IPS DF 19.7 (cell line): ENCODE data around the gene NAA15.
"Not testable (repeated sequence)": the region's sequence is repeated elsewhere in the genome, so short reads cannot be mapped to it uniquely, and the experiment has no call there.

Experiments
- DNase-seq: peaks from one replicate; pipeline ENCODE4 v3.0.0-alpha.2; 2013; ENCODE audit warnings: low read depth, low spot score

Gene NAA15

DNA sequence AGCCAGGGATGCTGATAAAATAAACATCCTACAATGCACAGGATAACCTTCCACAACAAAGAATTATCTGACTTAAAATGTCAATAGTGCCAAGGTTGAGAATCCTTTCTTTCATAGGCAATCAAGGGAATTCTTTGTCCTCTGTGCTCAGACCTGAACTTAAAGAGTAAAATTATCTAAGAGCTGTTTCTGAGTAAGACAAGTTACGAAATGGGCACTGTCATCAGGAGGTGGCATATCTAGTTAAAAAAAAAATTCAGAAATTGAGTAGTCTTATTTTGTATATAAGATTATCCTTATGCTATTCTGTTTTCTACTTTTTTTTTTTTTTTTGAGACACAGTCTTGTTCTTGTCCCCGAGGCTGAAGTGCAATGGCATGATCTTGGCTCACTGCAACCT is 149.3 kb downstream of the NAA15 start:
- DNase-seq = no peak

DNA sequence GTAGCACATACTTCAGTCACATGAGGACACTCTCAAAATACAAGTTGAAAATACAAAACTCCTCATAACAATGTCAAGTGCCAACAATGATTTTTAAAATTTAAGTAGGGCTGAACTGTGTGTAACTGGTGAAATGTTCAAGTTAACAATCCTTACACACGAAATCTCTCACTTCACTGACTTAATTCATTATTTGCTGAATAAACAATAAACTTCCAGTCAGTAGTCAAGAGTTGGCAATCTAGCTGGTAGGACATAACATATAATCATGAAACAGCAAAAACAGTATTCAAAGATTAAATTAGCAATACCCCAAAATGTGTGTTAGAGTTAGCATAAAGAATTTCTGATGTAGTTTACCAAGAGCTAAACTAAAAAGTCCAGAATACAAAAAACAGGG is 150.7 kb downstream of the NAA15 start:
- no peak for DNase-seq

DNA sequence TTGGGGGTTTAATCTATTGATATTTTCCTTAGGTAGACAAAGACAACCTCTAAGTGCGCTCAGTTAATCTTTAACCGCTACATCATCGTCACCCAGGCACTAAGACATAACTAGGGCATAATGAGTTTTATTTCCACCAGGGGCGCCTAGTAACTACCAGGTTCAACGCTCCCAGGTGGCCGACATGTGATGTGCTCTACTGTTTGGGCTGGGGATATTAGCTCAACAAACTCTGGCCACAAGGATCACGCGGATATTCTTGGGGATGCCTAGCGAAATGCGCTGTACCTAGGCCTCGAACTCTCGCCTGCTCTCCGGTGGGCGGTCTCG is 151.7 kb downstream of the NAA15 start:
- peak; percentile 40 for DNase-seq

DNA sequence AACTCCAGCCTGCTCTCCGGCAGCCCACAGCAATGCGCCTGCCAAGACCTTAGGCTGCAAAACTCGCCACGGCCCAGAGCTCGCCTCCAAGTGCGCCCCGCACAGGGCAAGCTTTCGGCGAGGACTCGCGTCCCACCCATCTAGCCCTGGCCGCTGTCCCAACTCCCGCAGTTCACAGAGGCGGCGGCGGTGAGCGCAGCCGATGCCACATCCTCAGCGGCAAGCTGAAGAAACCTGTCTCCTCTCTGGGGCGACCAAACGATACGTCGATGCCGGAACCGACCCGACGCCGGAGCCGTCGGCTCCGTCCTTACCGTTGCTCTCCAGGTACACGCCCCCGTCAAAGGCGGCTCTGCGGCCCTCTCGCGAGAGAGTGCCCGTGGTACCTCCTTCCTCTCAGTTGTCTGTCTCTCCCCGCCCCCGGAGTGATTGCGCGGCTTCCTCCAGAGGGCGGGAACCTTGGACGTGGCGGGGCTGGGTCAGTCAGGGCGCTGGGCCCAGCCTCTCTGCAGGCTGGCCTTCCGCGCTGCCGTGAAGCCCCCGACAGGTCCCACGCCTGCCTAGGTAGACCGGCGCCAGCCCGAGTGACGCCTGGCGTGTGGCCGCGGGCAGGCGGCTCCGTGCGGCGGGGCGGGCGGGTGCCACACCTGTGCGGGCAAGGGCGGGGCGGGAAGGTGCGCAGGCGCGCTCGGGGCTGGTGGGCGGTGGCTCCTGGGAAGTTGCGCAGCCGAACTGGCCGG is 152.2 kb downstream of the NAA15 start:
- peak; percentile 81 for DNase-seq

DNA sequence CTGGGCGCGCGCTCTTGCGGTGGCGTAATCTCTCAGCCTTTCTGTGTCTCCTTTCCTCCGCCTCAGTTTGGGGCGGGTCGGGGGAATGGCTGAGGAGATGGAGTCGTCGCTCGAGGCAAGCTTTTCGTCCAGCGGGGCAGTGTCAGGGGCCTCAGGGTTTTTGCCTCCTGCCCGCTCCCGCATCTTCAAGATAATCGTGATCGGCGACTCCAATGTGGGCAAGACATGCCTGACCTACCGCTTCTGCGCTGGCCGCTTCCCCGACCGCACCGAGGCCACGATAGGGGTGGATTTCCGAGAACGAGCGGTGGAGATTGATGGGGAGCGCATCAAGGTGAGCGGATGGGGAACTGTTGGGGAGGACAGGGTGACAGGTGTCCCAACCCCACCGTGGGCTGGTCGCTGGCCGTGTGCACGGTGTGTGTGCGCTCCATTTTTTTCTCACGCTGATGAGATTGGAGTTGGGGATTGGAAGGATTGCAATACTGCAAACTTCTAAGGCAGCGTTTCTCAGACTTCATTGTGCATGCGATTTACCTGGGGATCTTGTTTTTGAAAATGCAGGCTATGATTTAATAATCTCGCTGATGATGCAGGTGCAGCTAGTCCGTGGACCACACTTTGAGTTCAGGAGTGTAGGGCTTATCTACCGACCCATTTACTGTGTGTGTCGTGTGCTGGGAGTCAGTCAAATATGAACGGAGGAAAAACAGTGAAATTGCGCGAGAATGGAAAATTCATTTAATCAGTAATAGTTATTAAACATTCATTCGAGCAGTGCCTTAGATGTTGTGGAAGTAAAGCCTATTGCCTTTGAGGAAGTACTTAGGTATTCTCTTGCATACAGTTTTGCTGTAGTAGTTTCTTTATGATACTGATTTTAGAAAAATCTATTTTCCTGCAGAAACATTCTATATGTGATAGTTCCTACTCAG is 153.1 kb downstream of the NAA15 start, which contains the start of gene RAB33B:
TSS of gene RAB33B (plus strand) at position 11 of the 935 bp plus-strand sequence. CDS start at position 86, 75 bp downstream.
- peak; percentile 47 for DNase-seq

DNA sequence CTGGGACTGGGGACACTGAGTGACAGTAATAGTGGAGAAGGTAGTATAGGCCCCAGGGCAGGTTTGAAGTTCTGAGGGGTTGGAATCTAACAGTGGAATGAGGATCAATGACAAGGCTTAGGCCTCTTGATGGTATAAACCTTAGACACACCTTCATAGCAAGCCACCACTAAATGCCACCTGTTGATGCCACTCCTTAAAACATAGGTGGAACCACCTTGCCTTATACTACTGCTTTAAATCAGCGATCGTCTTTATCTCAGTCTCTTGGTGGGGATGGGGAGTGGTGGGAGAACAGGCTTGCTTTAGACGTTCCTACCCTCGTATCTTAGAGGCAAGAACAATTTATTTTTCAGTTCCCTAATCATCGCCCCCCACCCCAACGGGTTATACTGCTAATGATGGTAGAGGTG is 153.8 kb downstream of the NAA15 start:
- DNase-seq = no peak

DNA sequence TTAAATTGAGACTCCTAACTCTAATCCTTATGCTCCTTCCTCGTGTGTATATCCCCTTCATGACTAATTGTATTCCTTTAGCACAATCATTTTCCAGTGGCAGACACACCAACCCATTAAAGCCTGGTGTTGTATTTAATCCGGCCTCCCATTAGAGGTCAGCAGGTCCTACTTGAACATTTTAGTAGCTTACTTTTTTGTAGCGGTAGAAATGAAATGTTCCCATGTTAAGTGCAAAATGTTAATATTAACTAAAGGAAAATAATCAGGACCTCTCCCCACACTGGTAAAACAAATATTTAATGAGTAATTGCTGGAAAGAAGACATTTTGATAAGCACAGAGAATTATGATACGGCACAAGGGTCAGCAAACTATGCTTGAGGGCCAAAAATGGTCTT is 156.0 kb downstream of the NAA15 start:
- no peak for DNase-seq

DNA sequence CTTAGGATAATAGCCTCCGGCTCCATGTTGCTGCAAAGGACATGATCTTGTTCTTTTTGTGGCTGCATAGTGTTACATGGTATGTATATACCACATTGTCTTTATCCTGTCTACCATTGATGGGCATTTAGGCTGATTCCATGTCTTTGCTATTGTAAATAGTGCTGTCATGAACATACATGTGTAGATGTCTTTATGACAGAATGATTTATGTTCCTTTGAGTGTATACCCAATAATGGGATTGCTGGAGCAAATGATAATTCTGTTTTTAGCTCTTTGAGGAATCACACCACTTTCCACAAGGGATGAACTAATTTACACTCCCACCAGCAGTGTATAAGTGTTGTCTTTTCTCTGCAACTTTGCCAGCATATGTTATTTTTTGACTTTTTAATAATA is 157.2 kb downstream of the NAA15 start:
- no peak for DNase-seq

DNA sequence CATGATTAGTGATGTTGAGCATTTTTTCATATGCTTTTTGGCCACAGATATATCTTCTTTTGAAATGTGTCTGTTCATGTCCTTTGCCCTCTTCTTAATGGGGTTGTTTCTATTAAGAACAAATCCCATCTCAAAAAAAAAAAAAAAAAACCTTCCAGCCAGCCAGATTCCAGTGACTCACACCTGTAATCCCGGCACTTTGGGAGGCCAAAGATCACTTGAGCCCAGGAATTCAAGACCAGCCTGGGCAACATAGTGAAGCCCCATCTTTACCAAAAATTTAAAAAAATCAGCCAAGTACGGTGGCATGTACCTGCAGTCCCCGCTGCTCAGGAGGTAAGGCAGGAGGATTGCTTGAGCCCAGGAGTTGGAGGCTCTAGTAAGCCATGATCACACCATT is 157.7 kb downstream of the NAA15 start:
- no peak for DNase-seq

DNA sequence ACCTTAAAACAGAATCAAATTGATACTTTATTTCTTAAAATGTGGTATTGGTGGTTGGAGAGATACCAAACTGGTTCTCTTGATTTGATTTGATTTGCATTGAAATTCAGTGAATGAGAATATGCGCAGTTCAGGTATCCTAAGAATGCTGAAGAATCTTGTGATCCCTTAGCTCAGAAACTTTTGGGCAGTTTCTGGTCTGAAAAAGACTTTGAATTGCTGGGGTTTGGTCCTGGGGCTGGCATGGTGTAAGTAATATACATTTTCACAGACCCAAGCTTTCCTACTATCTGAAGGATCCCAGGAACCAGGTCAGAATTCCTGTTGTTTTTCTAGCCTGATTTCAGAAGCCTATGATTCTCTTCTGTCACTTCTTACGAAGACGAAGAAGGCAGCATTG is 159.3 kb downstream of the NAA15 start:
- peak; percentile 17 for DNase-seq

DNA sequence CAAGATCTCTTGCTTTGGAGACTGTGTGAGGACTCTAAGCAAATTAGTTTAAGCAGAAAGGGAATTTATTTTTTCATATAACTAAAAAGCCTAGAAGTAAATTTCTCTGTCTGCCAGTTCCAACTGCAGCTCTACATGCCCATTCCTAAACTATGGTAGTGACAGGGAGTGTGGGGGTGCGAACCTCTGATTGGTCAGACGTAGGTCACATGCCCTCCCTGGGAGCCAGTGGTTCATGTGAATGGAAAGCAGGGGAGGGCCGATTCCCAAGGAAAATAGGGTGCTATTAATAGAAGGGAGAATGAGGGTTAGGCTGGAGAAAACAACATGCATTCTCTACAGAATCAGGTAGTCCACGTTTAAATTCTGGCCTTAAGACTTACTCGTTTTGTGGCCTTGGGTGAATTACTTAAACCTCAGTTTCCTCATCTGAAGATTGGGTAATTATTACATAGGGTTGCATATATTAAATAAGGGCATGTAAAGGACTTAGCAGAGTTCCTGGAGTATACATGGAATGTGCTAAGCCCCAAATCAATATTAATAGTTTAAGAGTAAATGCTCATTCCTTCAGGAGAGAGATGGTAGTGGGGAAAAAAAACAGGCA is 159.8 kb downstream of the NAA15 start:
- peak; percentile 54 for DNase-seq

DNA sequence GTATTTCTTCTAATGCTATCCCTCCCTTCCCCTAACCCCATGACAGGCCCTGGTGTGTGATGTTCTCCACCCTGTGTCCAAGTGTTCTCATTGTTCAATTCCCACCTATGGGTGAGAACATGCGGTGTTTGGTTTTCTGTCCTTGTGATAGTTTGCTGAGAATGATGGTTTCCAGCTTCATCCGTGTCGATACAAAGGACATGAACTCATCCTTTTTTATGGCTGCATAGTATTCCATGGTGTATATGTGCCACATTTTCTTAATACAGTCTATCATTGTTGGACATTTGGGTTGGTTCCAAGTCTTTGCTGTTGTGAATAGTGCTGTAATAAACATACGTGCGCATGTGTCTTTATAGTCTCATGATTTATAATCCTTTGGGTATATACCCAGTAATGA is 163.2 kb downstream of the NAA15 start:
- not testable (repeated sequence) for DNase-seq

DNA sequence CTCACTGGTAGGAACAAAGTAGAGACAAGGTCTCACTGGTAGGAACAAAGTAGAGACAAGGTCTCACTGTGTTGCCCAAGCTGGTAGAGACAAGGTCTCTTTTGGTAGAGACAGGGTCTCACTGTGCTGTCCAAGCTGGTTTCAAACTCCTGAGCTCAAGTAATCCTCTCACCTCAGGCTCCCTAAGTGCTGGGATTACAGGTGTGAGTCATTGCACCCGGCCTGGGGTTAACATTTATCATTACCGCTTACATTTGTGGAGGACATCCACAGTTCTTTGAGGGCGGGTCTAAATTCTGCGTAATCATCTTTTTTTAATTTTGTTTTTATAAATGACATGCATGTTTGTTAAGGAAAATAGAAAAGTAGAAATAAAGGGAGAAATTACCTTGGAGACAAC is 164.6 kb downstream of the NAA15 start:
- no peak for DNase-seq

DNA sequence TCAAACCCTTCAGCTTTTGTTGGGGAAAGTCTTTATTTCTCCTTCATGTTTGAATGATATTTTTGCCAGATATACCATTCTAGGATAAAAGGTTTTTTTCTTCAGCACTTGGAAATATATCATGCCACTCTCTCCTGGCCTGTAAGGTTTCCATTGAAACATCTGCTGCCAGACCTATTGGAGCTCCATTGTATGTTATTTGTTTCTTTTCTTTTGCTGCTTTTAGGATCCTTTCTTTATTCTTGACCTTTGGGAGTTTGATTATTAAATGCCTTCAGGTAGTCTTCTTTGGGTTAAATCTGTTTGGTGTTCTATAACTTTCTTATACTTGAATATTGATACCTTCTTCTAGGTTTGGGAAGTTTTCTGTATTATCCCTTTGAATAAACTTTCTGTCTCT is 167.5 kb downstream of the NAA15 start:
- DNase-seq = not testable (repeated sequence)

DNA sequence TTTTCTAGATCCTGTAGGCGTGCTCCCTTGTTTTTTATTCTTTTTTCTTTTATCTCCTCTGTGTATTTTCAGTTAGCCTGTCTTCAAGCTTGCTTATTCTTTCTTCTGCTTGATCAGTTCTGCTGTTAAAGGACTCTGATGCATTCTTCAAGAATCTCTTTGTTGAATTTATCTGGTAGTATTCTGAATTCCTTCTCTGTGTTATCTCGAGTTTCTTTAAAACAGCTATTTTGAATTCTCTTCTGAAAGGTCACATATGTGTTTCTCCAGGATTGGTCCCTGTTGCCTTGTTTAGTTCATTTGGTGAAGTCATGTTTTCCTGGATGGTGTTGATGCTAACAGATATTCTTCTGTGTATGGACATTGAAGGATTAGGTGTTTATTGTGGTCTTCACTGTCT is 167.9 kb downstream of the NAA15 start:
- DNase-seq = no peak
